Prostate gland (tissue), 2 donors: ENCODE data around the gene YDJC.

Source experiments
- POLR2AphosphoS5 ChIP-seq: sonication (generic); formaldehyde crosslinking; IDR thresholded peaks from one replicate; pipeline ENCODE4 v1.6.1; 2017; ENCODE audit warnings: antibody characterized with exemption
- TF ChIP-seq, protein P1 (sequence below), 4 experiments: fragments of 200-600 bp in 2 of 4; fragments of 450-650 bp in 2 of 4; sonication (generic) in 2 of 4; IDR thresholded peaks; 1 replicate in 3 of 4; 2 replicates in 1 of 4; pipeline ENCODE4 v1.5.1; 2016 to 2019; ENCODE audit warnings: antibody characterized with exemption in 4 of 4, mild to moderate bottlenecking in 2 of 4, moderate library complexity in 2 of 4

DNA sequence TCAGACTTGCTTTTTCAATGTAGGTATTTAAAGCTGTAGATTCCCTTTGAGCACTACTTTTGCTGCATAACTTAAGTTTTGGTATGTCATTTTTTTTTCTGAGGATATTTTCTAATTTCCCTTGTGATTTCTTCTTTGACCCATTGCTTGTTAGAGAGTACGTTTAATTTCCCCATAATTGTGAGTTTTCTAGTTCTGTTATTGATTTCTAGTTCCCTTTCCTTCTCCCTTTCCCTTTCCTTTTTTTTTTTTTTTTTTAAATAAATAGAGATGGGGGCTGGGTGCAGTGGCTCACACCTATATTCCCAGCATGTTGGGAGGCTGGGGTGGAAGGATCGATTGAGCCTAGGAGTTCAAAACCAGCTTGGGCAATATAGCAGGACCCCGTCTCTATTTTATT is 31.5 kb downstream of the YDJC start:
- no peak for TF ChIP-seq POLR2AphosphoS5
- TF ChIP-seq, protein P1, sequence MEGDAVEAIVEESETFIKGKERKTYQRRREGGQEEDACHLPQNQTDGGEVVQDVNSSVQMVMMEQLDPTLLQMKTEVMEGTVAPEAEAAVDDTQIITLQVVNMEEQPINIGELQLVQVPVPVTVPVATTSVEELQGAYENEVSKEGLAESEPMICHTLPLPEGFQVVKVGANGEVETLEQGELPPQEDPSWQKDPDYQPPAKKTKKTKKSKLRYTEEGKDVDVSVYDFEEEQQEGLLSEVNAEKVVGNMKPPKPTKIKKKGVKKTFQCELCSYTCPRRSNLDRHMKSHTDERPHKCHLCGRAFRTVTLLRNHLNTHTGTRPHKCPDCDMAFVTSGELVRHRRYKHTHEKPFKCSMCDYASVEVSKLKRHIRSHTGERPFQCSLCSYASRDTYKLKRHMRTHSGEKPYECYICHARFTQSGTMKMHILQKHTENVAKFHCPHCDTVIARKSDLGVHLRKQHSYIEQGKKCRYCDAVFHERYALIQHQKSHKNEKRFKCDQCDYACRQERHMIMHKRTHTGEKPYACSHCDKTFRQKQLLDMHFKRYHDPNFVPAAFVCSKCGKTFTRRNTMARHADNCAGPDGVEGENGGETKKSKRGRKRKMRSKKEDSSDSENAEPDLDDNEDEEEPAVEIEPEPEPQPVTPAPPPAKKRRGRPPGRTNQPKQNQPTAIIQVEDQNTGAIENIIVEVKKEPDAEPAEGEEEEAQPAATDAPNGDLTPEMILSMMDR (IDR thresholded peaks at IDR 0.05) = no peak
